Loucy (cell line): ENCODE results near the gene CLDN10.

ENCODE experiments used
- H2AFZ ChIP-seq: fragments of 200-600 bp; sonication (generic); 2 replicates; pipeline ENCODE4 v1.6.0; 2016; ENCODE audit warnings: antibody characterized with exemption, mild to moderate bottlenecking, low read length, moderate library complexity
- H3F3A ChIP-seq: fragments of 200-600 bp; 2 replicates; pipeline ENCODE4 v1.6.0; 2016; ENCODE audit warnings: antibody characterized with exemption, low read depth, mild to moderate bottlenecking
- H3K27me3 ChIP-seq: fragments of 200-600 bp; sonication (generic); 2 replicates; pipeline ENCODE4 v1.6.1; 2014; ENCODE audit warnings: low read length, mild to moderate bottlenecking; ENCODE audit not compliant: insufficient read depth, poor library complexity, severe bottlenecking
- H3K36me3 ChIP-seq: fragments of 200-600 bp; sonication (generic); 2 replicates; pipeline ENCODE4 v1.6.1; 2016; ENCODE audit warnings: low read length; ENCODE audit not compliant: insufficient read depth
- H3K4me1 ChIP-seq: fragments of 200-600 bp; sonication (generic); 2 replicates; pipeline ENCODE4 v1.5.1; 2014; ENCODE audit warnings: low read length, mild to moderate bottlenecking; ENCODE audit not compliant: insufficient read depth, poor library complexity, severe bottlenecking
- H3K4me2 ChIP-seq: fragments of 200-600 bp; sonication (generic); 2 replicates; pipeline ENCODE4 v1.6.0; 2014; ENCODE audit warnings: antibody characterized with exemption, low read length, low read depth, mild to moderate bottlenecking; ENCODE audit not compliant: poor library complexity, severe bottlenecking
- H3K4me3 ChIP-seq: fragments of 200-600 bp; sonication (generic); 2 replicates; pipeline ENCODE4 v1.5.1; 2014; ENCODE audit warnings: low read length, mild to moderate bottlenecking, mixed read lengths; ENCODE audit not compliant: poor library complexity, severe bottlenecking
- H3K79me2 ChIP-seq: fragments of 200-600 bp; sonication (generic); 2 replicates; pipeline ENCODE4 v1.6.1; 2014; ENCODE audit warnings: low read length; ENCODE audit not compliant: insufficient read depth
- H3K9ac ChIP-seq: fragments of 200-600 bp; sonication (generic); 2 replicates; pipeline ENCODE4 v1.6.0; 2014; ENCODE audit warnings: mild to moderate bottlenecking, low read depth, low read length, moderate library complexity; ENCODE audit not compliant: poor library complexity, severe bottlenecking
- H3K9me2 ChIP-seq: fragments of 200-600 bp; sonication (generic); replicated peaks from 2 replicates; pipeline ENCODE4 v1.6.1; 2016; ENCODE audit warnings: low read depth, low read length, mixed read lengths
- H3K9me3 ChIP-seq: fragments of 200-600 bp; sonication (generic); 2 replicates; pipeline ENCODE4 v1.6.1; 2014; ENCODE audit warnings: mild to moderate bottlenecking, antibody characterized with exemption, low read length, low read depth; ENCODE audit not compliant: insufficient read depth
- H4K20me1 ChIP-seq: fragments of 200-600 bp; sonication (generic); 2 replicates; pipeline ENCODE4 v1.6.0; 2014; ENCODE audit warnings: antibody characterized with exemption, low read length, mild to moderate bottlenecking; ENCODE audit not compliant: insufficient read depth, poor library complexity, severe bottlenecking
- EZH2phosphoT487 ChIP-seq: fragments of 200-600 bp; IDR thresholded peaks from 2 replicates; pipeline ENCODE4 v1.6.1; 2018; ENCODE audit warnings: antibody characterized with exemption, mild to moderate bottlenecking, moderate library complexity, borderline replicate concordance
- TF ChIP-seq, protein P1 (sequence below): fragments of 200-600 bp; sonication (generic); conservative IDR thresholded peaks from 2 replicates; pipeline ENCODE4 v1.5.1; 2014; ENCODE audit warnings: mild to moderate bottlenecking, antibody characterized with exemption, low read length

CLDN10 gene

DNA sequence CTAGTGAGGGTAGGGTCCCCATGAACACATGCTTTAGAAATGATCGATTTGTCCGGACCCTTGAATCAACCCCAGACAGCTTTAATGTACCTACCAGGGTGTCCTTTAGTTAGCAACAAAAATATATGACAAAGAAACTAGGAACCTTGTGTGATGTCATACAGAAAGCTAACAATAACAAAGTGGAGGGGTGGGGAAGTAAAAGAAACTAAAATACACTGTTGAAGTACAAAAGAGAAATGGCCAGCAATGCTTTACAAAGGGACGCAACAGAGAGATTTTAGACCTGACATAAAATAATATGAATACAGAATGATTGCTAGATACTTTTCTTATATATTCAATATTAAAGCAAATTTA, 52.0 kb downstream of the CLDN10 start:
- no peaks in the 10 kb centered on the region for H3K9me3 ChIP-seq
- H3K4me1 ChIP-seq: no peaks in the 10 kb centered on the region
- H3K9me2 ChIP-seq: no peaks in the 10 kb centered on the region
- no peak for TF ChIP-seq EZH2phosphoT487
- TF ChIP-seq, protein P1, sequence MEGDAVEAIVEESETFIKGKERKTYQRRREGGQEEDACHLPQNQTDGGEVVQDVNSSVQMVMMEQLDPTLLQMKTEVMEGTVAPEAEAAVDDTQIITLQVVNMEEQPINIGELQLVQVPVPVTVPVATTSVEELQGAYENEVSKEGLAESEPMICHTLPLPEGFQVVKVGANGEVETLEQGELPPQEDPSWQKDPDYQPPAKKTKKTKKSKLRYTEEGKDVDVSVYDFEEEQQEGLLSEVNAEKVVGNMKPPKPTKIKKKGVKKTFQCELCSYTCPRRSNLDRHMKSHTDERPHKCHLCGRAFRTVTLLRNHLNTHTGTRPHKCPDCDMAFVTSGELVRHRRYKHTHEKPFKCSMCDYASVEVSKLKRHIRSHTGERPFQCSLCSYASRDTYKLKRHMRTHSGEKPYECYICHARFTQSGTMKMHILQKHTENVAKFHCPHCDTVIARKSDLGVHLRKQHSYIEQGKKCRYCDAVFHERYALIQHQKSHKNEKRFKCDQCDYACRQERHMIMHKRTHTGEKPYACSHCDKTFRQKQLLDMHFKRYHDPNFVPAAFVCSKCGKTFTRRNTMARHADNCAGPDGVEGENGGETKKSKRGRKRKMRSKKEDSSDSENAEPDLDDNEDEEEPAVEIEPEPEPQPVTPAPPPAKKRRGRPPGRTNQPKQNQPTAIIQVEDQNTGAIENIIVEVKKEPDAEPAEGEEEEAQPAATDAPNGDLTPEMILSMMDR: no peak
- H3K79me2 ChIP-seq: no peaks in the 10 kb centered on the region
- no peaks in the 10 kb centered on the region for H3K36me3 ChIP-seq
- H3F3A ChIP-seq: no peaks in the 10 kb centered on the region
- H2AFZ ChIP-seq: no peak overlapping the region
- H3K27me3 ChIP-seq: no peaks in the 10 kb centered on the region
- no peak overlapping the region for H3K4me2 ChIP-seq
- no peak overlapping the region for H3K9ac ChIP-seq
- H3K4me3 ChIP-seq: no peak overlapping the region
- H4K20me1 ChIP-seq: no peaks in the 10 kb centered on the region

DNA sequence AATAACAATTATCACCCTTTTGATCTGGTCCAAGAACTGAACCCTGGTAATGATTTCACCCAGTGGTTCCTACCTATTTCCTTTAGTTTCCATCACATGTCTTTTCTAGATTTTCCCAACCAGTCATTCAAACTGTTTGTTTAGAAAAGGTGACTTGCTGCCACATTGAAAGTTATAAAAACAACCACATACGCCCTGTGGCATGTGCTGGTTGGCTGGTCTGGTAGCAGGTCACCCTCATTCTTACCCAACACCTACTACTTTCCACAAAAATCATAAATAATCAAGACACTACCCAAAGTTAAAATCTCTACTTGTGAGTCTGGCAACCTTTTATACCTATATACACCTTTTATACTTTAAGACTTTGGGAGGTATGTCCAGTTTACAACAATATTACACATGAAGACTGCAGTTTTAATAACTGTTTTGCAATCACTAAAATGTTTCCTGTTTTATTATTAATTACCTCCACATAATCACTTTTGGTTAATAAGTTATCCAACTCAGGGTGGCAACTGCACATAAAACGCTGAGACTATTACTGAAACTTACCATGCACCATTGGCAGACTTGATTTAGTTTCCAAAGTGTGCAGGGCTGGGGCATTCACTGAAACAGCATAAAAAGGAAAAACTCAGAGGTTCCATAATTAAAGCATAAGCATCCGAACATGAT, 53.1 kb downstream of the CLDN10 start:
- no peaks in the 10 kb centered on the region for H3K36me3 ChIP-seq
- H4K20me1 ChIP-seq: no peaks in the 10 kb centered on the region
- H3K9me2 ChIP-seq: no peaks in the 10 kb centered on the region
- H2AFZ ChIP-seq: no peak overlapping the region
- H3K4me1 ChIP-seq: no peaks in the 10 kb centered on the region
- H3K4me3 ChIP-seq: no peak overlapping the region
- H3F3A ChIP-seq: no peaks in the 10 kb centered on the region
- no peaks in the 10 kb centered on the region for H3K9me3 ChIP-seq
- no peaks in the 10 kb centered on the region for H3K79me2 ChIP-seq
- TF ChIP-seq, protein P1: no peak
- no peak for TF ChIP-seq EZH2phosphoT487
- no peak overlapping the region for H3K4me2 ChIP-seq
- no peak overlapping the region for H3K9ac ChIP-seq
- no peaks in the 10 kb centered on the region for H3K27me3 ChIP-seq

DNA sequence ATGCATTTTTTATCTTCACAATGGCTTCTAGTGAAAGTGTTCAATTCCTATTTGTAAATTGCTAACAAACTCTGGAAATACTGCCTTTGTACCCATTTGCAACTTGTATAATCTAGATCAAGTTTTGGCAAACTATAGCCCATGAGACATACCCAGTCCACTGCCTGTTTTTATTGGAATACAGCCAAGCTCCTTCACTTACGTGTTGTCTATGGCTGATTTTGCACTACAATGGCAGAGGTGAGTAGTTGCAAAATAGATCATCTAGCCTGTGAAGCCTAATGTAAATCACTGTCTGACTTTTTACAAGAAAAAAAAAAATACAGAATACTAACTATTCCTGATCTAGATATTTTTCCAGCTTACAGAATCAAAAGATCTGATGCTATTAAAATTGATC, 54.8 kb downstream of the CLDN10 start:
- no peak overlapping the region for H3K4me2 ChIP-seq
- H2AFZ ChIP-seq: no peak overlapping the region
- no peaks in the 10 kb centered on the region for H3K9me3 ChIP-seq
- H3K4me3 ChIP-seq: no peak overlapping the region
- no peaks in the 10 kb centered on the region for H3K9me2 ChIP-seq
- TF ChIP-seq, protein P1: no peak
- TF ChIP-seq EZH2phosphoT487: no peak
- no peaks in the 10 kb centered on the region for H3K4me1 ChIP-seq
- no peaks in the 10 kb centered on the region for H3K79me2 ChIP-seq
- H3K36me3 ChIP-seq: no peaks in the 10 kb centered on the region
- no peaks in the 10 kb centered on the region for H3K27me3 ChIP-seq
- no peaks in the 10 kb centered on the region for H4K20me1 ChIP-seq
- no peak overlapping the region for H3K9ac ChIP-seq
- no peaks in the 10 kb centered on the region for H3F3A ChIP-seq
